Right renal cortex interstitium (tissue), 3 donors: ENCODE data around the gene CLEC18A. TPM values are rescaled to one million over a fixed set of nuclear protein-coding genes. Genes with fewer than 3 reads are reported as not detected.
"Not testable (repeated sequence)": the region's sequence is repeated elsewhere in the genome, so short reads cannot be mapped to it uniquely, and the experiment has no call there.

Experiments
- DNase-seq, 3 donors: peaks; one replicate each; pipeline ENCODE4 v3.0.0-alpha.2; 2013; ENCODE audit warnings: low read depth in 3 of 3, low spot score in 2 of 3
- polyA plus RNA-seq, 3 donors: library from polyadenylated mRNA; unstranded; fragments of 120-200 nt; gene quantifications; one replicate each; pipeline ENCODE4 v1.2.1, GENCODE V29; 2013; ENCODE audit not compliant: insufficient read length in 3 of 3

The CLEC18A gene
- polyA plus RNA-seq, 3 donors = 56.3 to 64.6 (median 59.7) TPM

- DNase-seq = not testable (repeated sequence)
Measured at GRCh38 chr16:69950411-69950810, 723 bp upstream of the CLEC18A start.

- DNase-seq = not testable (repeated sequence)
Measured at GRCh38 chr16:69951672-69952031, 518 bp downstream of the CLEC18A start.

DNA sequence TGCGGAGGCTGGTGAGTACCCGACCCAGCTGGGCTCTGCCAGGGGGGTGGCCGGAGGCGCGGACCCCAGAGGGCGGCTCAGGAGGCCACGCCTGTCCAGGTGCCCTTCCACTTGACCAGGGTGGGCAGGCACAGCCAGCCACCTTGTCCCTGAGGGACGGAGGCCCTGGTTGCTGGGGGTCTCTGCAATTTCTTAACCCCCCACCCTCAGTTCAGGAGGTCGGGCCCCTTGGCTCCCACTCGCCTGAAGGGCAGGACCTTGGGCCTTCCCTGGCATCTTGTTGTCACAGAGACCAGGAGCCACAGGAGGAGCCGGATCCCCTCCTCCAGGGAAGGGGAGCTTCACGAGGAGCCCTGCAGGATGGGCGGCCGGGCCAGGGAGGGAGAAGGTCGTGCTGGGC, 982 bp downstream of the CLEC18A start:
- not testable (repeated sequence) for DNase-seq

GRCh38 chr16:69952572-69953355, 1.6 kb downstream of the CLEC18A start:
- DNase-seq = not testable (repeated sequence)

DNA sequence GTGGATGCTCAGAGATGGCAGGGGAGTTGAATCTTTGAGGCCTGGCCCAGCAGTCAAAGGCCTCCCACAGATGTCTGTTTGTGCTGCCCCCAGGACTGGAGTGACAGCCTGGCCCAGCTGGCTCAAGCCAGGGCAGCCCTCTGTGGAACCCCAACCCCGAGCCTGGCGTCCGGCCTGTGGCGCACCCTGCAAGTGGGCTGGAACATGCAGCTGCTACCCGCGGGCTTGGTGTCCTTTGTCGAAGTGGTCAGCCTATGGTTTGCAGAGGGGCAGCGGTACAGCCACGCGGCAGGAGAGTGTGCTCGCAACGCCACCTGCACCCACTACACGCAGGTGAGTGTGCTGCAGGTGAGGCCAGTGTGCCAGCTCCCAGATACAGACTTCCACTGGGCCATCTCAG, 3.1 kb downstream of the CLEC18A start:
- DNase-seq = not testable (repeated sequence)

- DNase-seq = not testable (repeated sequence)
Measured at GRCh38 chr16:69963312-69963711, 12.2 kb downstream of the CLEC18A start.

DNA sequence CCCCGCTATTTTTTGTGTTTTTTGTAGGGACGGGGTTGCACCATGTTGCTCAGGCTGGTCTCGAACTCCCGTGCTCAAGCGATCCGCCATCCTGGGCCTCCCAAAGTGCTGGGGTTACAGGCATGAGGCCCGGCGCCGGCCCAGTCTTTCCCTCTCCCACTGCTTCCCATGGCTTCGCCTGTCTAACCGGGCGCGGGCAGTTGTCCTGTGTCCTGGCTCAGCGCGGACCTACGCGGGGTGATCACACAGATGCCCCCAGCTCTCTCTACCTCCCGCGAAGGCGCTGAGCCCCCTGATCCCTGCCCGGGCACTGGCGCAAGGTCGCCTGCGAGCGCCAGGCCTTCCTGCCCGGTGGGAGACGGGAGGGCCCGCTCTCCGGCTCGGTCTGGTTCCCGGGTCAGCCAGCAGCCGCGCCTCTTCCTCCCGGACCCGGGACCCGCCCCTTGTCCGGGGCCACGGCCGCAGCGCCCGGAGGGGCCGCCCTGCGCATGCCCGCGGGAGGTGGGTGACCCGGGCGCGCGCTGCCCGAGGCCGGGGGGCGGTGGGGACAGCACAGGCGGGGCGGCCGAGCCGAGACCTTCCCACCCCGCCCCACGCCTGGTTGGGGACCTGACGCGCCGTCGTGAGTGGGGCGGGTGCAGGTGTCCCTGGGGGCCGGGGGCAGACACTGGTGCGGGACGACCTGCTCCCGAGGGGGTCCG, 14.0 kb downstream of the CLEC18A start:
- DNase-seq = not testable (repeated sequence)

DNA sequence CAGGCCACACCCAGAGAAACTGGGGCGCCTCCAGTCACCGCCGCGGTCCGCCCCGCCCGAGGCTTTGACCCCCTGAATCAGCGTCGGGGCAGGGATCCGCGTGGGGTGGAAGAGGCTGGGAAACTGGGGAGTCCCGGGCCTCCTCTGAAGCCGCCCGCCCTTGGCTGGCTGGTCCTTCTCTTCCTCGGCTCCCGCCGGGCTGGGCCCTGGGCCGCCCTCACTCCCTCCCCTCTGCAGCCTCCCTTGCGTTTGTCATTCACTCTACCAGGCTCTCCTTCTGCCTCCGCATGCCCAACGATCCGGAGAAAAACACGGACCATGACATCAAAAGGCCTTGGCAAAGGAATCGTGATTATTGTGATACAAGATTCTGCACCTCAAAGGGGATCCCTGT, 14.5 kb downstream of the CLEC18A start:
- DNase-seq = not testable (repeated sequence)

DNA sequence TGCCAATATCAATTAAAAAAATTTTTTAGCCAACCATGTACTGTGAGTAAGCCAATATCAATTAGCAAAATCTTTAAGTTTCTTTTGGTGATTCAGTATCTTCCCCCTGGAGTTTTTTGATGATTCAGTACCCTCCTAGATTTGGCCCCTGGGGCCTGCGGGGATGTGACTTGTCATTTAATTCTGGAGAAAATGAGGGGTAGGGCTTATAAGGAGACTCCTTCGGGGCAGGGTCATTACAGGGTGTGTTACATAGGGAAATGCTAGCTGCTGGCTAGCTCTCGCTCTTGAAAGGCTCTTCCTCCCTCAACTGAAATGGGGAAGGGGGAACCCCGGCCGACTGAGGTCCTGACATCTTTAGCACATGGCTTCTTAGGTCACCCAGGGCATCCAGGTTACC, 16.6 kb downstream of the CLEC18A start:
- not testable (repeated sequence) for DNase-seq

- not testable (repeated sequence) for DNase-seq
Measured at GRCh38 chr16:69968125-69968524, 17.0 kb downstream of the CLEC18A start.

- DNase-seq = not testable (repeated sequence)
Measured at GRCh38 chr16:69969657-69970056, 18.5 kb downstream of the CLEC18A start.

- DNase-seq = not testable (repeated sequence)
Measured at GRCh38 chr16:69972120-69972519, 21.0 kb downstream of the CLEC18A start.

DNA sequence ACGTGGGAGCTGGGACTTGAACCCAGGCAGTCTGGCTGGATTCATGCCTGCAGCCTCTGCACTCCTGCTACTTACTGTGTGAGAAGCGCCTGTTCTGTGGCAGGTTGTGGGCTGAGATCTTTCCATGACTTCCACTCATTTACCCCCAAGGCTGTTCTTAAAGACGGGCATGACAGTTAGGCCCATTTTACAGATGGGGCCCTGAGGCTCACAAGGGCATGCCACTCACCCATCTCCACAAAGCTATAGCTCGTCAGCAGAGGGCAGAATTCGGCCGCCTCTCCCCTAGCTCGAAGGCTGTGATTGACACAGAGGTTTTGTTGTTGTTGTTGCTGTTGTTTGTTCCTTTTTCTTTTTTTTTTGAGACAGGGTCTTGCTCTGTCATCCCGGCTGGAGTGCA, 21.8 kb downstream of the CLEC18A start:
- DNase-seq = not testable (repeated sequence)

DNA sequence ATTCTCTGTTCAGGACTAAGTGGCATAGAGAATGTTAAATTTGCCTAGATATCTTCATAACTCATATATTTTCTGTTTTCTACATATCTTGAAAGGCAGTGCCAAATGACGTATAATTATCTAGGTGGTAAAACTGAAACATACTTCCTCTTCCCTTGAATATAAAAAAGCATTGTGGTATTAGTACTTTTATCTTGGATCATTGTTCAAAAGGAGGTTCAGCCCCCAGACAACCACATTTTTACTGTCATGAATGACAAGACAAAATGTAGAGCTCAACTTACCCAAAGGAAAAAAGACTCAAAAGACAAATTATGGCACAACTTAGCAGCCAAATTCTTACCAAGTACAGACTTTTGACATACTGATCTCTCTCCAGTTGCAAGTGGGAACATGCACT, 34.1 kb downstream of the CLEC18A start:
- DNase-seq = not testable (repeated sequence)

DNA sequence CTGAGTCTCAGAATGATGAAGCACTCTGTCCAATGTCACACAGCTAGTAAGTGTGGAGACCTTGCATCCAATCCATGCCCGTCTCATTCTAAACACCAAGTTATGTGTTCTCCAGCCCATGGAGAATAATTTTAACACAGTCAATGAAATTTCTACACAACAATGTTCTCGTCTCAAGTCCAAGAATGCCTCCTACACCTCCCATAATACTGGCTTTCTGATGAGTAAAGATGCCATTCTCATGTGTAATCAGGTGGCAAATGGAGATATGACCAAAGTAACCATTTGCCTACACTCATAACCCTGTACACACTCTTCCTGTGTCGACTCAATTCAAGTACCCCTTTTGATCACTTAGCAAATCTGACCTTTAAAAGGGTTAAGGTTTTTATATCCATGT, 46.8 kb downstream of the CLEC18A start:
- not testable (repeated sequence) for DNase-seq

GRCh38 chr16:69999801-70000200, 48.7 kb downstream of the CLEC18A start:
- not testable (repeated sequence) for DNase-seq

GRCh38 chr16:70003511-70003910, 52.4 kb downstream of the CLEC18A start:
- DNase-seq = not testable (repeated sequence)

GRCh38 chr16:70008604-70009003, 57.5 kb downstream of the CLEC18A start:
- DNase-seq = not testable (repeated sequence)

DNA sequence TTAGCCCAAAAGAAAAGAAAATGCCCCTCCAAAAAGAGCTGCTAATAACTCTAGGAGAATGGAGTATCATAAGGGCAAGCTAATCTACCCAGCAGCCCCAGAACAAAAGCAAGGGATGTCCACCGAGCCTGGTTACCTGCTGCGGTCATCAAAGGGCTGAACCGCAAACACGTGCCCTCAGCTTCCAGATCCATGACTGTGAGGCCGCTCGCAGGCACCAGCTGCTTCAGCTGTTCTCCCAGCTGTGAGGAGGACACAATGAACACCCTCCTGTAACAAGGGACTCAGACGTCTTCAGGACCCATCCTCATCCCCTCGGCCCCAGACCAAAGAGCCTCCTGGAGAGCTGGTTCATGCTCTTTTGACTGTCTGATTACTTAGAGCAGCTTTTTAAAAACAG, 59.5 kb downstream of the CLEC18A start:
- DNase-seq = not testable (repeated sequence)

GRCh38 chr16:70011120-70011519, 60.0 kb downstream of the CLEC18A start:
- not testable (repeated sequence) for DNase-seq

- not testable (repeated sequence) for DNase-seq
Measured at GRCh38 chr16:70012354-70012753, 61.2 kb downstream of the CLEC18A start.

DNA sequence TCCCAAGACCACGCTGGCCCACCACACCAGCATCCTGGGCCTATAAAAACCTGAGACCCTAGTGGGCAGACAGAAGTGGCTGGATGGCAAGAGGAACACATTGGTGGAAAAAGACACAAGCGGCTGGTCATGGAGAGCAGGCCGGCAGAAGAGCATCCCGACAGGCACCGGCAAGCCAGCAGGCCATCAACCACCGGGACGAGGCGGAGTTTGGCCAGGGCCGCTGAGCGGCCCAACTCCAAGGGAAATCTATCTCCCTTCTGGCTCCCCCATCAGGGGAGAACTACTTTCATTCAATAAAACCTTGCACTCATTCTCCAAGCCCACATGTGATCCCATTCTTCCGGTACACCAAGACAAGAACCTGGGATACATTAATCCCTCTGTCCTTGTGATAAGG, 61.8 kb downstream of the CLEC18A start:
- not testable (repeated sequence) for DNase-seq
